Measurements from ENCODE around the gene CCL17. TPM values are rescaled to one million over a fixed set of nuclear protein-coding genes. Genes with fewer than 3 reads are reported as not detected.

CCL17 gene
- total and polyA plus RNA-seq, 2 donors from 2014 or later: 1.5 TPM; not detected in 1

DNA sequence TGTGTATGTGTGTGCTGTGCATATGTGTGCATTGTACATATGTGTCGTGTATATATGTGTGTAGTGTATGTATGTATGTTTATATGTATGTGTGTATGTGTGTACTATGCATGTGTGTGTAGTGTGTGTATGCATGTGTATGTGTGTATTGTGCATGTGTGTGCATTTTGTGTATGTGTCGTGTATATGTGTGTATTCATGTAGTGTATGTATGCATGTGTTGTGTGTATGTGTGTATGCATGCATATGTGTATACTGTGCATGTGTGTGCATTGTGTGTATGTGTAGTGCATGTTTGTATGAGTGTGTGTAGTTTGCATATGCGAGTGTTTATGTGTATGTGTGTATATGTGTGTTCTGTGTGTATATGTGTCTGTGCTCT is 15.5 kb upstream of the CCL17 start:
- FAIRE-seq: no peak
- DNase-seq: no peak
- TF ChIP-seq, protein P1, sequence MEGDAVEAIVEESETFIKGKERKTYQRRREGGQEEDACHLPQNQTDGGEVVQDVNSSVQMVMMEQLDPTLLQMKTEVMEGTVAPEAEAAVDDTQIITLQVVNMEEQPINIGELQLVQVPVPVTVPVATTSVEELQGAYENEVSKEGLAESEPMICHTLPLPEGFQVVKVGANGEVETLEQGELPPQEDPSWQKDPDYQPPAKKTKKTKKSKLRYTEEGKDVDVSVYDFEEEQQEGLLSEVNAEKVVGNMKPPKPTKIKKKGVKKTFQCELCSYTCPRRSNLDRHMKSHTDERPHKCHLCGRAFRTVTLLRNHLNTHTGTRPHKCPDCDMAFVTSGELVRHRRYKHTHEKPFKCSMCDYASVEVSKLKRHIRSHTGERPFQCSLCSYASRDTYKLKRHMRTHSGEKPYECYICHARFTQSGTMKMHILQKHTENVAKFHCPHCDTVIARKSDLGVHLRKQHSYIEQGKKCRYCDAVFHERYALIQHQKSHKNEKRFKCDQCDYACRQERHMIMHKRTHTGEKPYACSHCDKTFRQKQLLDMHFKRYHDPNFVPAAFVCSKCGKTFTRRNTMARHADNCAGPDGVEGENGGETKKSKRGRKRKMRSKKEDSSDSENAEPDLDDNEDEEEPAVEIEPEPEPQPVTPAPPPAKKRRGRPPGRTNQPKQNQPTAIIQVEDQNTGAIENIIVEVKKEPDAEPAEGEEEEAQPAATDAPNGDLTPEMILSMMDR (IDR thresholded peaks at IDR 0.05; ENCODE audit: borderline replicate concordance, extremely low read depth, insufficient read depth): no peak

DNA sequence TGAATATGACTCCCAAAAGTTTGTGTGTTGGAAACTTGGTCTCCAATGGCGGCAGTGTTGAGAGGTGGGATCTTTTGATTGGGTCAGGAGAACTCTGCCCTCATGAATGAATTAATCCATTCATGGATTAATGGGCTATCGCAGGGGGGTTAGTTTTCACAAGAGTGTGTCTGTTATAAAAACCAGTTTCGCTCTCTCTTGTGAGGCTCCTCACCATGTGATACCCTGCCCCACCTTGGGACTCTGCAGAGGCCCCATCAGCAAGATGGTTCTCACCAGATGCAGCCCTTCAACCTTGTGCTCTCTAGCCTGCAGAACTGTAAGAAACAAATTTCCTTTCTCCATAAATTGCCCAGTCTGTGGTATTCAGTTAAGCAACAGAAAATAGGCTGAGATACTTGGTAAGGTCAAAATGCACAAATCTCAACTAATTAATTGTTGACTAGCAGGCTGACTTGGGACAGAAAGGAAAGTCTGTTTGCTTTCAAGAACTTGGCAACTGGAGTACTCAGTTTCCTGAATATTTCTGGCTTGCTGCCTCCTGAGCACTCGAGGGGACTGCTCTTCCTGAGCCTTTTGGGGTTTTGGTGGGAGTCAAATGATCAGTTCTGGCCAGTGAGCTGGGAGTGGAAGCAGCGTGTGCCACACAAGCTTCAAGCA is 13.8 kb upstream of the CCL17 start:
- Histone ChIP-seq H3K27ac (ENCODE audit: low read depth in 2 of 2, low read length in 2 of 2) (no peak overlapping the region), H3K36me3 (ENCODE audit: control insufficient read depth in 2 of 3, insufficient read depth in 3 of 3, low read length in 3 of 3) (peaks cover 0 to 3% (median 0%) of the 10 kb centered on the region in 3 donors), H3K9me3 (ENCODE audit: control insufficient read depth in 2 of 3, insufficient read depth in 1 of 3, low read length in 3 of 3) (peaks cover 0 to 5% (median 4%) of the 10 kb centered on the region in 3 donors), H3K4me3 (ENCODE audit: low read length in 3 of 3) (no peak overlapping the region), H3K9ac (ENCODE audit: low read length in 3 of 3) (no peak overlapping the region), H3K27me3 (ENCODE audit: control insufficient read depth, insufficient read depth, low read length) (no peaks in the 10 kb centered on the region), H3K4me1 (ENCODE audit: control insufficient read depth in 2 of 3, insufficient read depth in 2 of 3, low read depth in 1 of 3, low read length in 3 of 3) (peaks cover 2 to 13% (median 6%) of the 10 kb centered on the region in 3 donors)
- intact Hi-C loops (cut with DNase I): no loop called here
- TF ChIP-seq, protein P1 (IDR thresholded peaks at IDR 0.05; ENCODE audit: borderline replicate concordance, extremely low read depth, insufficient read depth): no peak
- no peak for FAIRE-seq
- peak in 2 of 5 donors; percentile 58 to 90 for DNase-seq

More for the DNA sequence above, 15.5 kb upstream of the CCL17 start:
- H3K9me3 ChIP-seq (ENCODE audit: control insufficient read depth in 2 of 3, insufficient read depth in 1 of 3, low read length in 3 of 3): peaks cover 0 to 5% (median 4%) of the 10 kb centered on the region in 3 donors
- H3K4me3 ChIP-seq (ENCODE audit: low read length in 3 of 3): peak overlapping the region in 1 of 3 donors; percentile 6
- peaks cover 2 to 16% (median 6%) of the 10 kb centered on the region in 3 donors for H3K4me1 ChIP-seq (ENCODE audit: control insufficient read depth in 2 of 3, insufficient read depth in 2 of 3, low read depth in 1 of 3, low read length in 3 of 3)
- H3K27me3 ChIP-seq (ENCODE audit: control insufficient read depth, insufficient read depth, low read length): no peaks in the 10 kb centered on the region
- no peak overlapping the region for H3K27ac ChIP-seq (ENCODE audit: low read depth in 2 of 2, low read length in 2 of 2)
- H3K36me3 ChIP-seq (ENCODE audit: control insufficient read depth in 2 of 3, insufficient read depth in 3 of 3, low read length in 3 of 3): peaks cover 0 to 3% (median 0%) of the 10 kb centered on the region in 3 donors
- intact Hi-C loops (cut with DNase I): no loop called here
- H3K9ac ChIP-seq (ENCODE audit: low read length in 3 of 3): no peak overlapping the region

DNA sequence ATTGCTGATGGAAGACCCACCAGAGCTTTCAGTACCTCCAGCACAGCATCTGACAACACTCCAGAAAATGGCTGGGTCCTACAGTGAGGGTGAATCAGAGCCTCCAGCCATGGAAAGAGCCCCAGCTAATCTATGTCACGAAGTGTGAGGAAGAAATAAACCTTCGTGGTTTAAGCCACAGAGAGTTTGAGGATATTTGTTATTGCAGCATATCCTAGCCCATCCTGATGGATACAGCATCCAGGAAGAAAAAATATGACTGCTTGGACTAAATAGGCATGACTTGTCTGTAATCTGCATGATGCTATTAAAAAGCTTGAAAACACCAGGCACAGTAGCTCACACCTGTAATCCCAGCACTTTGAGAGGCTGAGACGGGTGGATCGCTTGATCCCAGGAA is 13.3 kb upstream of the CCL17 start:
- peaks cover 0 to 5% (median 4%) of the 10 kb centered on the region in 3 donors for H3K9me3 ChIP-seq (ENCODE audit: control insufficient read depth in 2 of 3, insufficient read depth in 1 of 3, low read length in 3 of 3)
- H3K4me3 ChIP-seq (ENCODE audit: low read length in 3 of 3): no peak overlapping the region
- DNase-seq (no peak), FAIRE-seq (no peak)
- no peak overlapping the region for H3K27ac ChIP-seq (ENCODE audit: low read depth in 2 of 2, low read length in 2 of 2)
- TF ChIP-seq, protein P1 (IDR thresholded peaks at IDR 0.05; ENCODE audit: borderline replicate concordance, extremely low read depth, insufficient read depth): no peak
- no peaks in the 10 kb centered on the region for H3K27me3 ChIP-seq (ENCODE audit: control insufficient read depth, insufficient read depth, low read length)
- no peak overlapping the region for H3K9ac ChIP-seq (ENCODE audit: low read length in 3 of 3)
- intact Hi-C loops (cut with DNase I): no loop called here
- H3K36me3 ChIP-seq (ENCODE audit: control insufficient read depth in 2 of 3, insufficient read depth in 3 of 3, low read length in 3 of 3): peaks cover 0 to 3% (median 0%) of the 10 kb centered on the region in 3 donors
- H3K4me1 ChIP-seq (ENCODE audit: control insufficient read depth in 2 of 3, insufficient read depth in 2 of 3, low read depth in 1 of 3, low read length in 3 of 3): peaks cover 2 to 12% (median 6%) of the 10 kb centered on the region in 3 donors

Data from kidney (tissue), 14 donors.